RPMI8226 (cell line): ENCODE measurements around the gene SLC25A21.

Experiments used
- DNase-seq: peaks from one replicate; pipeline ENCODE4 v3.0.0-alpha.2; 2015

The SLC25A21 gene

GRCh38 chr14:36657399-36658122, 514.8 kb downstream of the SLC25A21 start:
- no peak for DNase-seq

- DNase-seq: no peak
These were observed 515.6 kb downstream of the SLC25A21 start for GRCh38 chr14:36656687-36657398.

- DNase-seq: peak; percentile 47
These were observed 516.3 kb downstream of the SLC25A21 start for GRCh38 chr14:36655963-36656686.

- no peak for DNase-seq
These were observed 516.8 kb downstream of the SLC25A21 start for GRCh38 chr14:36655571-36655962.

DNA sequence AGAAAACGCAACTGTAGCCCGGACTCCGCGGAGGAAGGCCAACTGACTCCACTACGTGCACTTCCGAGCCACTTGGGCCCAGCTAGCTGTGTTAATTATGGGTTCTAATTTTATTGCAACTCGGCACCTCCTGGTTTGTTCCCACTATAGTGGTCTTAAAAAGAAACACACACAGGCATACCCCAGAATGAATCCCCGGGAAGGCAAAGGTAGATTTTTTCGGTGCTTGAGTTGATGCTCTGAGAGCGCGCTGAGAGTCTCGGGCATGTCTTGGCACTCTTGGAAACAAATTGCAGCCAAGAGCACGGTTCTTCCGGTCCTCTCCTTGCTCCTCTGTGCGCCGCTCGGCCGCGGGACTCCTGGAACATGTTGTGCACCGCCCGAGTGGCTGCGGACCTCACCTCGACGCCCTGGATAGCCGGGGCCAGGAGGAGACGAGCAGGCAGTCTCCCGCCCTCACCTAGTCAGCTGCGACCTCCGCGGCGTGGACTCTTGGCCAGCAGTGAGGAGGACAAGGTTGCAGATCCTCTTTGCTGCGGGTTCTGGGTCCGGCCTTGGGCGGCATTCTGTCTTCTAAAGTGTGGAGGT, 517.5 kb downstream of the SLC25A21 start:
- no peak for DNase-seq

DNA sequence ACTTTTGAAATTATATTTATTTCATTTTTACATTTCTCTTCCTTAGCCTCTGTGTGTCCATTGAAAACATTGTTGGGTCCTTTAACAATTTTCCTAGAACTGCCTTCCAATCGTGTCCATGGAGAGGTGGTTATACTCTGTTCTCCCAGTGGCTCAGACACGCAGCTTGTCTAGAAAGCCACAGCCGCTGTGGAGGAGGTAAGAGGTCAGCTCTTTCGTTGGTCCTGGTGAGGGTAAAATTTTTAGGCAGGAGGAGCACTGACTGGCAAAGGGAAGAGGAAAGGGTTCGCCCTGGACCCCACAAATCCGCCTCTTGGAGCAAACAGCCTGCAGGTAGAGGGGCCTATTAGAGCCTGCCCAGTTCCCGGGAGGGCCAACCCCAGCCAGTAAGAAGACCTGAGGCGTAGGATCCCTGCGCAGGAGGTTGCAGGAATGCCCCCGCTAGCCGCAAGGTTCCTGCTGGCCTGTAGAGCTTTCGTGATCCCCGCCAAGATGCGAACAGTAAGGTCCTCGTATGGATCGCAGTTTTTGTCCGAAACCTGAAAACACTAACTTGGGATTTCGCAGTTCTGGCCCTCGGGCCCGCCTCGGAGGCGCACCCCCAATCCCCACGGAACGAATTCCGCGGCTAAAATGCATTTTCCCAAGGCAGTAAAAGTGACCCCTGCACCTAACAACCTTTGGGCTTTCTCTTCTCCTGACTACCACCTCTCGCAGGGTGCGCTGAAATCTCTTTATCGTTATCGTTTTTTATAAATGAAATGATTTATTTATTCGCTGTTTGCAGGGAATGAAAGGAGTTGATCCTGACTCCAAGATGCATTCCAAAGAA, 518.2 kb downstream of the SLC25A21 start:
- no peak for DNase-seq

- no peak for DNase-seq
These were observed 519.0 kb downstream of the SLC25A21 start for GRCh38 chr14:36653413-36653812.

- no peak for DNase-seq
These were observed 519.7 kb downstream of the SLC25A21 start for GRCh38 chr14:36652542-36653201.

GRCh38 chr14:36649872-36650650, 522.3 kb downstream of the SLC25A21 start:
- no peak for DNase-seq

GRCh38 chr14:36647824-36648753, 524.3 kb downstream of the SLC25A21 start:
- DNase-seq: no peak

DNA sequence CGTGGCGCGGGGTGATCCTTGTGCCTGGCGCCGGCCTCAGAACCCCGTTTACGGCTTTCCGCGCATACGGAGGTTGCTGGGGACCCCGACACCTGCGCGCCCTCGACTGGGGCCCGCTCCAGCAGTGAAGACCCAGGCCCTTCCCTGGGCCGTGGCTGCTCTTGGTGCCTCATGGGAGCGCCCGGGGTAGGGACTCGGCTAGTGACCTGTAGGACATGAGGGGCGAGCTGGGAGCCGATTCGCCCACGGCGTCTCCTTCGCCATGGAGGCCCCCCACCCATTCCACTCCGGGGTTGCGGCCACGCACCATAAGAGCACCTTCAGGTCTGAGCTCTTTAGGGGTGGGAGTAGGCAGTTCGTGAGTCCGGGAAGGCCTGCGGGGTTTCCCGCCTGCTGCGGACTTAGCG, 525.0 kb downstream of the SLC25A21 start:
- DNase-seq: no peak

GRCh38 chr14:36646664-36647416, 525.6 kb downstream of the SLC25A21 start:
- no peak for DNase-seq

DNA sequence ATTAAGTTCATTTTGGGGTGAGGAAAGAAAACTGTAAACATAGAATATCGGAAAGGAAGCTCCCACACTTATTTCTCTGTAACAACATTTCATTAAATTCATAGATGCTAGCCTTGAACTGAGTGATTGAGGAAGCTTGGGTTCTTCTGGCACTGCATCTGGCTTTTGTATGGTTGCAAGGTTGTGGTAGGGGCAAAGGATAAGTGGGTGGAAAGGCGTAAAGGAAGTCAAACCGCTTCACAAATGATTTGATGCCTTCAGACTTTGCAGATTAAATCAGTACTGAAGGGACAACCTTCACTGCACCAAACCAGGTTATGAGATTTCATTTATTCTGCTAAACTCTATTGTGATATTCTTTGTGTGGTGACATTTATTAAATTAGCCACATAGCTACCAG, 538.8 kb downstream of the SLC25A21 start:
- no peak for DNase-seq
